Measurements from ENCODE around the gene CADM2.

CADM2 gene

DNA sequence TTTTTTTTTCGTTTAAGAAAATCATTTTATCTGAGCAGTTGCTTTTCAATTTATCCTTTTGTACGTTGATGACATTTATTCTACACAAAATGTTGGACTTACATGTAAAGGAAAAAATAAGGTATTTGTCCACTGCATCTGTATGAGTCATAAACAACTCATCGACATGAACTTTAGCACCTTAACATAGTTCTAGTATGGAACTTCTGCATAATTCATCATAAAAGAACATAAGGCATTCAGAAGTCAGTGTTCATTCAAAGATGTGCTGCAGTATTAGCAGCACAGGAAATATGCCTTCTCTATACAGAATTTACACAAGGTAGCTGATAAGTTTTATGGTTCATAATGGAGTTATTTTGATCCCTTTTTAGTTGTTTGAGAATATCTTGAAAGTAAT lies 801.6 kb downstream of the CADM2 start:
- TF ChIP-seq ZFX (IDR thresholded peaks at IDR 0.05): no peak
- TF ChIP-seq, protein P1, sequence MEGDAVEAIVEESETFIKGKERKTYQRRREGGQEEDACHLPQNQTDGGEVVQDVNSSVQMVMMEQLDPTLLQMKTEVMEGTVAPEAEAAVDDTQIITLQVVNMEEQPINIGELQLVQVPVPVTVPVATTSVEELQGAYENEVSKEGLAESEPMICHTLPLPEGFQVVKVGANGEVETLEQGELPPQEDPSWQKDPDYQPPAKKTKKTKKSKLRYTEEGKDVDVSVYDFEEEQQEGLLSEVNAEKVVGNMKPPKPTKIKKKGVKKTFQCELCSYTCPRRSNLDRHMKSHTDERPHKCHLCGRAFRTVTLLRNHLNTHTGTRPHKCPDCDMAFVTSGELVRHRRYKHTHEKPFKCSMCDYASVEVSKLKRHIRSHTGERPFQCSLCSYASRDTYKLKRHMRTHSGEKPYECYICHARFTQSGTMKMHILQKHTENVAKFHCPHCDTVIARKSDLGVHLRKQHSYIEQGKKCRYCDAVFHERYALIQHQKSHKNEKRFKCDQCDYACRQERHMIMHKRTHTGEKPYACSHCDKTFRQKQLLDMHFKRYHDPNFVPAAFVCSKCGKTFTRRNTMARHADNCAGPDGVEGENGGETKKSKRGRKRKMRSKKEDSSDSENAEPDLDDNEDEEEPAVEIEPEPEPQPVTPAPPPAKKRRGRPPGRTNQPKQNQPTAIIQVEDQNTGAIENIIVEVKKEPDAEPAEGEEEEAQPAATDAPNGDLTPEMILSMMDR (conservative IDR thresholded peaks at IDR 0.05): no peak
- no peak overlapping the region for H3K27ac ChIP-seq

DNA sequence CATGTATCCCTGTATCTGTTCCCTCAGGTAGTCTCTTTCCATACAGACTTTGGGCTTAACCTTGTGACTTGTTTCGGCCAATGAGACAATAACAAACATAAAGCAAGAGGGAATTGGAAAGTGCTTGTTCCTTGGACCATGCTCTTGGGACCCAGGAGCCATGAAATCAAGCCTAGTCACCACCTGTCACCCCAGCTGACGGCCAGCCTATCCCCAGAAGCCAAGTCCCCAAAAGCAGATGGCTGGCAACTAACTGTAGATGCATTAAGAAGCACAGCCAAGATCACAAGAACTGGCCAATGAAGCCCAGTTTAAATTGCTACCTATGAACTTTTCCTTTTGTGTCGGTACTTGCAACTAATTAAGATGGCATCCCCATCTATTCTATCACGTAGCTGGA lies 822.0 kb downstream of the CADM2 start:
- no peak overlapping the region for H3K27ac ChIP-seq
- TF ChIP-seq, protein P1 (conservative IDR thresholded peaks at IDR 0.05): no peak

DNA sequence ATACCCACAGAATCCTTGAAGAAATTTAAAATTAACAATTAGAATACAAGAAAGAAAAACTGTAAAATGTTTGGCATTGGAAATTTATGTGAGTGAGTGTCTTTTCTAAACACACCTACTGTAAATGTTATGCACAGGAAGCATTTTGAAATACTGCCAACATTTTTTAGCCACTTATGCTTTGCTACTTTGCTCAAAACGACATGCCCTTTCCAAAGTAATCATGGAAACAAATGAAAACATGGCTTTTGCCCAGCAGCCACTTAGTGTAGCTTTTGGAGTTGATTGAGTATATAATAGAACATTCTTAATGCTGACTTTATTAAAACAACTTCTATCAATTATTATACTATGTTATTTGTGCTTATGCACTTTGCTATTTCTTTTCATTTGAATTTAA lies 823.0 kb downstream of the CADM2 start:
- no peak overlapping the region for H3K27ac ChIP-seq
- no peak for TF ChIP-seq ZFX (IDR thresholded peaks at IDR 0.05)
- TF ChIP-seq, protein P1 (conservative IDR thresholded peaks at IDR 0.05): no peak

DNA sequence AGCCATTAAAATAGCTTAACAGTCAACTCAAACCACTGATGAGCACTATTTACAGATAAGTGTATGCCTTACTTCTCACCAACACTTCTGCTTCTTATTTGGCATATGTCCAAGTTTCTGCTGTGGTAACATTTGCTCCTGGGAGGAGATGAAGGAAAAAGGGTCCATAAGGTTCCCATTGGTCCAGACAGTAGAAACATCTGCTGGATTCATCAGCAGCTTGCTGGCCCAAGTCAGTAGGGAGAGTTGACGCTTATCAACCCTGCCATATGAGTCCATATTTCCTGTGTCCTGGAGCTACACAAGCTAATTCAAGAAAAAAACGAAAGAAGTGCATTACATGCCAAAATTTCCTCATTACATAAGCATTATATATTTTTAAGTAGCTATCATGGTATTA lies 824.5 kb downstream of the CADM2 start:
- no peak for TF ChIP-seq ZFX (IDR thresholded peaks at IDR 0.05)
- TF ChIP-seq, protein P1 (conservative IDR thresholded peaks at IDR 0.05): no peak
- H3K27ac ChIP-seq: no peak overlapping the region

DNA sequence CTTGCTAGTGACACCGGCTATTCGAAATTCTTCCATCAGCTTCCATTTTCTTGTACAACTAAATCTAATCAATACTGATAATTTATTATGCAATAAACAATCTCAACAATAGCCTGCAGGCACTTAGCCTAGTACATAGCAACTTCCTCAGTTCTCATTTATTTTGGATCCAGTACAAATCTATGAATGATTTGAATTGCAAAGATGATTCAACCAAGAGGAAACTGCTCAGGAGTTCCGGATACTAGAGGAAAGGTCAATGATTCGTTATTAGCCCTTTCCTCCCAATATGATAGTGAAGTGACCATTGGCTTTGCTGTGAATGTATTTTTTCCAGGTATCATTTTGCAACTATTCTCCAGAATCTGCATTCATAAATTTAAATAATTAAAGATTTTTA lies 827.0 kb downstream of the CADM2 start:
- TF ChIP-seq ZFX (IDR thresholded peaks at IDR 0.05): no peak
- TF ChIP-seq, protein P1 (conservative IDR thresholded peaks at IDR 0.05): no peak

DNA sequence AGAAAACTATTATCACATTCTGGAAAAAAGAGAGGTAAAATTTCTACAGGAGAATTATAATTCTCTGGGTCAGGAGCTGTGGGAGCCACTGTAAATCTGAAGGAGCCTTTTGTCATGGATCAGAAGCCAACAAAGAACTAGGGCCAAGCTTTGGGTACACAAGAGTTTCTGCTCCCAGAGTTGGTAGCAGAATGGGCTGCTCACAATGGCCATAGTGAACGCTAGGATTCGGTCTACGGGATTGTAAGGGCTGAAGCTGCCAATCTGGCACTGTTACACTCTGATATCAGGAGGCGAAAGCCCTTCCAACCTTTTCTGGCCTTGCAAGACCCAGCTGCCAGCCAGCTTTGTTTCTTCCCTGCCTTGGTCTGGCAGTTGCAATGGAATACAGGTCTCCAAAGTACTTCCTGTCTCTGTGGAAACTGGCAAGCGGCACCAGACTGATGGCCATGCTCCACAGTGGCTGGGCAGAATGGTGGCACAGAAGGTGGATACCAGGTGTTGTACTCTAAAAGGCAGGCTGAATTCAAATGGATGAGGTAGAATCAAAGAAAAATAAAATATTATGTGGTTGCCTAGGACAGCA lies 831.7 kb downstream of the CADM2 start:
- no peak overlapping the region for H3K27ac ChIP-seq
- no peak for TF ChIP-seq ZFX (IDR thresholded peaks at IDR 0.05)
- TF ChIP-seq, protein P1 (conservative IDR thresholded peaks at IDR 0.05): no peak

More for the DNA sequence above, 827.0 kb downstream of the CADM2 start:
- H3K27ac ChIP-seq: no peak overlapping the region

DNA sequence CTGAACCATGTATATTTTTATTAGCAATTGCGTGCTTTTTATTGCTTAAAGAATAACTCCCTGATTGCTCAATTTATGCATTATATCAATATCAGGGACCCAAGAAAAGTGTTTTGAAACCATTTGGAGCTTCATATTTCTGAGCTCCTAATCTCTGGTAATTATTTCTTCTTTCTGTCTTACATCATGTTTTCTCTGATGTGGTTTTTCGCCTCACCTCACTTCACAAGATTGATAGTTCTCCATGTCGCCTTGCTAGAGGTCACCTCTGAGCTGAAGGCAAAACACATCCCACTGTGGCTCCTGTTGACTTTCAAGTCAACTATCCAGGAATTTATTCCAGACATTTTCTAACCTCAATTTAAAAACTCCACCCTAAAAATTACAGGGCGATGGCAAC lies 837.4 kb downstream of the CADM2 start:
- no peak overlapping the region for H3K27ac ChIP-seq
- no peak for TF ChIP-seq ZFX (IDR thresholded peaks at IDR 0.05)
- TF ChIP-seq, protein P1 (conservative IDR thresholded peaks at IDR 0.05): no peak
